Cardiac muscle cell (in vitro differentiated cells and primary cell): ENCODE results near the gene EFHD1. TPM values are rescaled to one million over a fixed set of nuclear protein-coding genes. Genes with fewer than 3 reads are reported as not detected.
"Not testable (repeated sequence)": the region's sequence is repeated elsewhere in the genome, so short reads cannot be mapped to it uniquely, and the experiment has no call there.

Experiments
- DNase-seq, 2 donors: peaks; one replicate each; pipeline versions ENCODE4 v3.0.0 to v3.0.0-alpha.2; 2010 to 2017; ENCODE audit warnings: low read depth in 1 of 2, low spot score in 1 of 2
- H3K27ac ChIP-seq: fragments of 200-600 bp; sonication (generic); 2 replicates; pipeline ENCODE4 v1.5.1; 2016
- H3K27me3 ChIP-seq: fragments of 200-600 bp; sonication (generic); 2 replicates; pipeline ENCODE4 v1.6.0; 2016; ENCODE audit warnings: control low read depth
- H3K36me3 ChIP-seq: fragments of 200-600 bp; sonication (generic); 2 replicates; pipeline ENCODE4 v1.5.1; 2016; ENCODE audit warnings: control low read depth
- H3K4me1 ChIP-seq: fragments of 200-600 bp; sonication (generic); 2 replicates; pipeline ENCODE4 v1.8.1; 2017; ENCODE audit warnings: low read depth, mild to moderate bottlenecking, mixed run types
- H3K4me3 ChIP-seq: fragments of 200-600 bp; sonication (generic); 2 replicates; pipeline ENCODE4 v1.5.1; 2016; ENCODE audit warnings: mild to moderate bottlenecking
- H3K9me3 ChIP-seq: fragments of 200-600 bp; sonication (generic); 2 replicates; pipeline ENCODE4 v1.5.1; 2017; ENCODE audit warnings: low read depth, mild to moderate bottlenecking, control low read depth
- polyA plus RNA-seq: library from polyadenylated mRNA; unstranded; fragments of >200 nt; fragmentation: Nextera tagmentation; extraction: Ambion mirVana; gene quantifications from 2 replicates; pipeline ENCODE4 v1.2.1, GENCODE V29; 2016
- total RNA-seq: library from RNA; depleted of rRNA; stranded (reverse); fragments of >200 nt; gene quantifications from 2 replicates; pipeline ENCODE4 v1.2.3, GENCODE V29; 2016
- TF ChIP-seq, protein P1 (sequence below): IDR thresholded peaks from 2 replicates; pipeline ENCODE4 v1.5.1; 2012; ENCODE audit warnings: low read depth, mild to moderate bottlenecking, low read length

The EFHD1 gene
- total and polyA plus RNA-seq, 2 experiments from 2014 or later = 8.0 to 12.4 TPM

DNA sequence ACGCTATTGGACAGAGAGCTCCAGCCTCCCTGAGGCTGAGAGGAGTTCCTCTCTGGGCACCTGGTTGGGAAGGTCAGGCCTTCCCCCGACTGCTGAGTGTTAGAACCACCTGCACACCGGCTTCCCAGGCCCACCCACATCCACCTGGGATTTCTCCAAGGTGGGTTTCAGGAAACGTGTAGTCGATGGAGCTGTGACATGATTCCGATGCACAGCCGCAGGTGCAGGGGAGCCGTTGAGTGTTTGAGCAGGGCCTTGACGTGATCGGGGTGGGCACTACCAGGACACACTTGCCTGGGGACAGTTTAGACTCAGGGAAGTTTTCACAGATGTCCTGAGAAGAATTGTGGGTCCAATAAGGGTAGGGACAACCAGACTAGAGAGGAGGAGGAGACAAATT lies 42.0 kb downstream of the EFHD1 start:
- TF ChIP-seq, protein P1, sequence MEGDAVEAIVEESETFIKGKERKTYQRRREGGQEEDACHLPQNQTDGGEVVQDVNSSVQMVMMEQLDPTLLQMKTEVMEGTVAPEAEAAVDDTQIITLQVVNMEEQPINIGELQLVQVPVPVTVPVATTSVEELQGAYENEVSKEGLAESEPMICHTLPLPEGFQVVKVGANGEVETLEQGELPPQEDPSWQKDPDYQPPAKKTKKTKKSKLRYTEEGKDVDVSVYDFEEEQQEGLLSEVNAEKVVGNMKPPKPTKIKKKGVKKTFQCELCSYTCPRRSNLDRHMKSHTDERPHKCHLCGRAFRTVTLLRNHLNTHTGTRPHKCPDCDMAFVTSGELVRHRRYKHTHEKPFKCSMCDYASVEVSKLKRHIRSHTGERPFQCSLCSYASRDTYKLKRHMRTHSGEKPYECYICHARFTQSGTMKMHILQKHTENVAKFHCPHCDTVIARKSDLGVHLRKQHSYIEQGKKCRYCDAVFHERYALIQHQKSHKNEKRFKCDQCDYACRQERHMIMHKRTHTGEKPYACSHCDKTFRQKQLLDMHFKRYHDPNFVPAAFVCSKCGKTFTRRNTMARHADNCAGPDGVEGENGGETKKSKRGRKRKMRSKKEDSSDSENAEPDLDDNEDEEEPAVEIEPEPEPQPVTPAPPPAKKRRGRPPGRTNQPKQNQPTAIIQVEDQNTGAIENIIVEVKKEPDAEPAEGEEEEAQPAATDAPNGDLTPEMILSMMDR = no peak
- no peak for DNase-seq
- Histone ChIP-seq H3K4me1 (no peaks in the 10 kb centered on the region), H3K27ac (no peak overlapping the region), H3K27me3 (no peaks in the 10 kb centered on the region), H3K36me3 (no peaks in the 10 kb centered on the region), H3K4me3 (no peak overlapping the region), H3K9me3 (no peaks in the 10 kb centered on the region)

DNA sequence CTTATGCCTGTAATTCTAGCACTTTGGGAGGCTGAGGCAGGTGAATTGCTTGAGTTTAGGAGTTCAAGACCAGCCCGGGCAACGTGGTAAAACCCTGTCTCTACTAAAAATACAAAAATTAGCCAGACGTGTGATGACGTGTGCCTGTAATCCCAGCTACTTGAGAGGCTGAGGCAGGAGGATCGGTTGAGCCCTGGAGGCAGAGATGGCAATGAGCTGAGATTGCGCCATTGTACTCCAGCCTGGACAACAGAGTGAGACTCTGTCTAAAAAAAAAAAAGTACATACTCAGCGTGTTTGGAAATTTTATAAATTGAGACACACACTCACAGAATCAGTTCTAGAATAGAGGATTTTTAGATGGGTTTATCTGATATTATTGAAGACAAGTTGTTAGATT lies 46.6 kb downstream of the EFHD1 start:
- TF ChIP-seq, protein P1 = no peak
- no peaks in the 10 kb centered on the region for H3K4me1 ChIP-seq
- no peak overlapping the region for H3K27ac ChIP-seq
- H3K4me3 ChIP-seq = no peak overlapping the region
- no peaks in the 10 kb centered on the region for H3K27me3 ChIP-seq
- no peaks in the 10 kb centered on the region for H3K9me3 ChIP-seq
- H3K36me3 ChIP-seq = no peaks in the 10 kb centered on the region
- no peak for DNase-seq

DNA sequence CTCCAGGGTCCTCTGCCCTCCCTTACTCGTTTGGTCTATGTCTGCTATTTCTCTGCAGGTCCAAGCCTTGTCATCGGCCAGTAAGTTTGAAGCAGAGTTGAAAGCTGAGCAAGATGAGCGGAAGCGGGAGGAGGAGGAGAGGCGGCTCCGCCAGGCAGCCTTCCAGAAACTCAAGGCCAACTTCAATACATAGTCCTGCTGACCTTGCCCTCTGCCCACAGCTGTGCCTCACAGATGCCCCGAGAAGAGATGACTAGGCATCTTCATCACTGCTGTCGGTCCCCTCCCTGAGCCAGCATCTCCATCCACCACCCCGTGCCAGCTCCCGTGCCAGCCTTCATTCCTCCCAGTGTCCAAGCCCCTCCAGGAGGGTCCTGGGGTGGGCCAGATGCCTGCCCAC lies 48.1 kb downstream of the EFHD1 start:
- Histone ChIP-seq H3K27me3 (no peaks in the 10 kb centered on the region), H3K36me3 (no peaks in the 10 kb centered on the region), H3K27ac (no peak overlapping the region), H3K4me1 (no peaks in the 10 kb centered on the region), H3K4me3 (no peak overlapping the region), H3K9me3 (no peaks in the 10 kb centered on the region)
- TF ChIP-seq, protein P1 = no peak
- peak in 1 of 2 donors; percentile 27 for DNase-seq

DNA sequence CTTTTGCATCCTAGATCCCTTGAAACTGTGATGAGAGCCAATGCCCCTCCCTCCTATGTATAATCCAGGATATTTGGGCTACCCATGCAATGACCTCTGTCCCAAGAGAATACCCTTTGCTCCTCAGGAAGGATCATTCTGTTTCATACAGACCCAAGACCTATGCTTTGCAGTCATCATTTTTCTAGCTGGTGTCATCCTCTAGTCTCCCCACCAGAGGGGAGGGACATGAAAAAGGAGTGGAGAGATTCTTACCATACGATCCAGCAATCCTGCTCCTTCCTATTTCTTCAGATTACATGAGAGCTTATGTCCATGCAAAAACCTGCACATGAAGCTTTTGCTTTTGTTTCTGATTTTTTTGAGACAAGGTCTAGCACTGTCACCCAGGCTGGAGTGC lies 50.0 kb downstream of the EFHD1 start:
- no peak for DNase-seq
- TF ChIP-seq, protein P1 = no peak

DNA sequence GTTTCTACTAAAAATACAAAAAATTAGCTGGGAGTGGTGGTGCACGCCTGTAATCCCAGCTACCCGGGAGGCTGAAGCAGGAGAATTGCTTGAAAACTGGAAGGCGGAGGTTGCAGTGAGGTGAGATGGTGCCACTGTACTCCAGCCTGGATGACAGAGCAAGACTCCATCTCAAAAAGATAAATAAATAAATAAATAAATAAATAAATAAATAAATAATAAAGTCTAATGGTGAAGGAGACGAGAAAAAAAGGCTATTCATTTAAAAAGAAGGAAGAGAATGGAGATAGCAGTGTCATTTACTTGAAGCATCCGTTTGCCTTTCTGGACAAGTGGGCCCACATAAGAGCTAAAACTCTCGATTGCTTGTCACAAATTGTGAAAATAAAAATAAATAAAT lies 52.0 kb downstream of the EFHD1 start:
- not testable (repeated sequence) for H3K4me1 ChIP-seq, H3K36me3 ChIP-seq, H3K27ac ChIP-seq, H3K9me3 ChIP-seq, H3K27me3 ChIP-seq, H3K4me3 ChIP-seq, DNase-seq

More for the DNA sequence above, 50.0 kb downstream of the EFHD1 start:
- H3K36me3 ChIP-seq = no peaks in the 10 kb centered on the region
- no peaks in the 10 kb centered on the region for H3K9me3 ChIP-seq
- H3K4me1 ChIP-seq = no peaks in the 10 kb centered on the region
- H3K27me3 ChIP-seq = no peaks in the 10 kb centered on the region
- no peak overlapping the region for H3K4me3 ChIP-seq
- H3K27ac ChIP-seq = no peak overlapping the region

DNA sequence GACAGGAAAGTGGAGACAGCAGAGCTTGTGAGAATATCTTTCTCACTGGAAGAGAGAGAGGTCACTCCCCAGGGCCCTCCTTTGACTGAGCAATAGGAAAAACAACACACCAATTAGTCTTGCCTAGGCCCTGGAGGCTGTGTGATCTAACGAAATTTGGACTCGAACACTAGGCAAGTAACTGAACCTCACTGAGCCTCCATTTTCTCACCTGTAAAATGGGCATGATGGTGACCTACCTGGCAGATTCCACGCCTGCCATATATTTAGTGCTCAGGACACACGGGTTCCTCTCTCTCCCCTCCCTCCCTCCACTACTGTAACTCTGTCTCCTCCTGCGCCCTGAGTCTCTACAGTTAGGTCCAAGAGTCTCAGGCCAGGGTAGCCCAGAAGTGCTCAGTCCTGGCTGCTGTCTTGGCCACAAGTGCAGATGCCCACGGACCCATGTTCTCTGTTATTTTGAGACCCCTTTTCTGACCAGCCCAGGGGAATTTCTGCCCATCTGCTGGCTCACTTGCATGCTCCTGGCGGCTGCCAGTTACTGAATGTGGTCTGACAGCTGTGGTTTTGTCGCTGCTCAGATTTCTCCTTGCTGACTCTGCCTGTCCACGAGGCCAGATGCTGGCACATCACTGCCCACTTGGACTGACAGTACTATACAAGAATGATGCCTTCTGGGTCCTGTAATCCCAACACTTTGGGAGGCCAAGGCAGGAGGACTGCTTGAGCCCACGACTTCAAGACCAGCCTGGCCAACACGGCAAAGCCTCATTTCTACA lies 54.2 kb downstream of the EFHD1 start:
- TF ChIP-seq, protein P1 = no peak
- H3K27me3 ChIP-seq = no peaks in the 10 kb centered on the region
- H3K4me1 ChIP-seq = no peaks in the 10 kb centered on the region
- H3K9me3 ChIP-seq = no peaks in the 10 kb centered on the region
- H3K36me3 ChIP-seq = no peaks in the 10 kb centered on the region
- no peak for DNase-seq
- H3K27ac ChIP-seq = no peak overlapping the region
- no peak overlapping the region for H3K4me3 ChIP-seq
